Lower leg skin (tissue), 3 donors: Measurements from ENCODE around the gene TMIGD3.

ENCODE experiments used
- CTCF ChIP-seq, 3 donors: fragments of 450-650 bp; IDR thresholded peaks; one replicate each; pipeline ENCODE4 v1.5.1; 2016; ENCODE audit warnings: antibody characterized with exemption in 3 of 3, mild to moderate bottlenecking in 3 of 3, moderate library complexity in 2 of 3
- POLR2A ChIP-seq, 2 donors: fragments of 450-650 bp; IDR thresholded peaks; one replicate each; pipeline ENCODE4 v1.6.1; 2016 to 2017; ENCODE audit warnings: antibody characterized with exemption in 2 of 2, mild to moderate bottlenecking in 1 of 2, moderate library complexity in 1 of 2

- TF ChIP-seq POLR2A (IDR thresholded peaks at IDR 0.05) (no peak), CTCF (IDR thresholded peaks at IDR 0.05) (no peak)
Measured at GRCh38 chr1:111552587-111552986, 49.2 kb upstream of the TMIGD3 start.
